Measurements from ENCODE around the gene CTBP2.
"Not testable (repeated sequence)": the region's sequence is repeated elsewhere in the genome, so short reads cannot be mapped to it uniquely, and the experiment has no call there.

The CTBP2 gene

DNA sequence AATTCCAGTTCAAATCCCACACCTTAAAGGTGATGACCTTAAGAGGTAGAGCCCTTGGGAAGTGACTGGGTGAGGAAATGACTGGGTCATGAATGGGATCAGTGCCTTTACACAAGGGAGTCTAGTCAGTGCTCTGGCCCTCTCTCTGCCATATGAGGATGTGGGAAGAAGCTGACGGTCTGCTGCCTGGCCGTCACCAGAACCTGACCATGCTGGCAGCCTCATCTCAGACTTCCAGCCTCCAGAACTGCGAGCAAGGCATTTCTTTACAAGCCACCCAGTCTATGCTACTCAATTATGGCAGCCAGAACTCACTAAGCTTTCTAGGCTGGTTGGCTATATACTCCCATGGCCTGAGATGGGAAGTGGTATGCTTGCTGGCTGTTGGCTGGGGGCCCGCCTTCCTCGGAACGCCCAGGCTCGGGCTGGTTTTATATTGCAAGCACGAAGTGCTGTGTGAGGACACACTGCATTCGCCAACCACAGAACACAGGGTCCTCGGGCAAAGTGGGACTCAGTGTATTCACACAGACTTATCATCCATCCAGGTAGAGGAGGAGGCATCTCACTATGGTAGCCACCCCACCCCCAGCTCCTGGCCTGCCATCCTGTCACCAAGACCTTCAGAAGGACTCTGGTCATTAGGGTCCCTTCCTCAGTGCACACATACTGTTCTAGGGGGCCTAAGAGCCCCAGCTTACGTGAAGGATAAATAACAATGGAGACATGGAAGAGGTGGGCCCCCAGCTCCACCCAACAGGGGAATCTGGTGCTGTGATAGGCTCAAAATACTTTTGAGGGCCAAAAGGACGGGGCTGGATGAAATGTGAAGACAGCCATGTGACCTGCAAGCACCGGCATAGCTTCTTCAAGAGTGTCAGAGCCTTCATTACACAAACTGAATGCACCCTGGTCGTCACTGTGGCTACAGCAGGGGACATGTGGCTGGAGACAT, 169.4 kb downstream of the CTBP2 start:
- no peak for DNase-seq

DNA sequence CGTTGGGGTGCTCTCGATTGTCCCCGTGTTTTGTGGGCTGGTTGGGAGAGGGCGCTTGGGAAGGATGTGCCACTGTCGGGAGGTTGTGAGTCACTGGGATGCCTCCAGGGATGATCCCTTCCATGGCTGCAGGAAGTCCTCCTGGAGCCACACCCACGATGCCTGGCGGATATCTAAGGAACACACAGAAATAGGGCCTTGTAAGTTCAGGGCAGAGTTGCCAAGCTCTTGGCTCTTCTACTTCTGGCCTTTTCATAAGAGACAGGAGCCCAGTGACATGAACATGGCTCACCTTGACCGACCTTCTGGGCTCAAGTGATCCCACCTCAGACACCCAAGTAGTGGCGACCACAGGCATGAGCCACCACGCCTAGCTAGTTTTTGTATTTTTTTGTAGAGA, 170.8 kb downstream of the CTBP2 start:
- DNase-seq = no peak

DNA sequence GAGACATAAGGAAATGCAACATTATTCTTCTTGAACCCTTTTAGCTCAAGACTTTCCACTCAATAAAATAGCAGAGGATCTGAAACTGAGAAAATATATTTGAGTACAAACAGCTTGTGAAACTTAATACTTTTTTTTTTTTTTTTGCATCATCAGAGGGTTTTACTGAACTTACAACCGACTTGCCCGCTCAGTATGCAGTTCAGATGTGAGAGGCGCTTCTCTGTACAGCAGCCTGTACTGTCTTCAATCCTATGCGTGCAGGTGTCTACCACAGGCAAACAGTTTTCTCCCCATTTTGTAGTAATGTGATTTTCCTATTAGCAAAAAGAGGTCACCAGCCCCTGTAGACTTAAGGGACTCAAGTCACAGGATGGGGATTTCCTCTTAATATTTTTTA, 171.6 kb downstream of the CTBP2 start:
- DNase-seq = not testable (repeated sequence)

DNA sequence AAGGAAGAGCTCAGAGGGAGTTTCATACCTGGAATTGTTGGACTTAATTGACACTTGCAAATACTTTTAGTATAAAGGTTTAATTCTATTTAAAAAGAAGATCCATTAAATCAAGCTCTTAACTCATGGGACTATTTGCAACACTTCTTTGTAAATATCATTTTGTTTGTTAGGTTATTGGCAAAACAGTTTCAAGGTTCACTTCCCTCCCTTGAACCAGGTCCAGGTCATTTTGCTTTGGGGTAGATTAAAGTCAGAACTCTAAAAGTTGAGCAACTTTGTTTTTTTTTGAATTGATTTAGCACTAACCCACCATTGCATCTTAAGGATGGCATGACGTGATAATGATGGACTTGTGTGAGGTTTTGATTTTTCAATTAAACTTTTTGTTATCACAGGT, 172.6 kb downstream of the CTBP2 start:
- no peak for DNase-seq

DNA sequence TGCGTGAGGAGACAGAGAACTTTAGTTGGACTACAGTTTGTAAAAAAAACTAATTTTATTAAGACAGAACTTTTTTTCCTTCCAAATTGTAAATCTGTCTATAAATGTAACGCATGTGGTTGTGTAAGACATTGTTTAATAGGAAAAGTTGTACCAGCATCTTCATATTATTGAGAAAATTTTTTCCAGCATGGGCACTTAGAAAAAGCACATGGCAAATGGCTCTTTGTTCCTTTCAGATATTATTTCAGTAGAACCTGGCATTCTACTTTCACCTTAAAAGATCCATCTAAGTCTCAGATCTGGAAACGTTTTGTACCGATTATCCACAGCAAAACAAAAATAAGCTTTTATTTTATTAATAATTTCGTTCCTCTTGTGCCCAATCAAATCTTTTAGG, 175.2 kb downstream of the CTBP2 start:
- no peak for DNase-seq

DNA sequence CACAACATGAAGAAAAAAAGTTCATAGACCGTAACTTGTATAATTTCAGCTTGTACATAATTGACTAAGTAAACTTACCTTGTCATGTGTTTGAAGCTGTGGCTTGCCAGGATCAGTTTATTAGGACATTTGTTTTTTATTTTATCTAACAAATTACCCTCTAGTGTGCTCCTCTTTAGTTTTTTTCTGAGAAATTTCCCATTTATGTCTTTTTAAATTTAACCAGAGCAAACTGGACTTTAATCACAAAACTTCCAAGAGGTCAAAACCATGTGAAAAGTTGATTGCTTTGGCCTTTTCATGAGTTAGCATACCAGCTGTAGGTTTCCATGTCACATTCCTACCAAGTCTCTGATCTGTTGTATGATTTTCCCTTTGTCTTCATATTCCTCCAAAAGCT, 176.0 kb downstream of the CTBP2 start:
- DNase-seq = no peak

DNA sequence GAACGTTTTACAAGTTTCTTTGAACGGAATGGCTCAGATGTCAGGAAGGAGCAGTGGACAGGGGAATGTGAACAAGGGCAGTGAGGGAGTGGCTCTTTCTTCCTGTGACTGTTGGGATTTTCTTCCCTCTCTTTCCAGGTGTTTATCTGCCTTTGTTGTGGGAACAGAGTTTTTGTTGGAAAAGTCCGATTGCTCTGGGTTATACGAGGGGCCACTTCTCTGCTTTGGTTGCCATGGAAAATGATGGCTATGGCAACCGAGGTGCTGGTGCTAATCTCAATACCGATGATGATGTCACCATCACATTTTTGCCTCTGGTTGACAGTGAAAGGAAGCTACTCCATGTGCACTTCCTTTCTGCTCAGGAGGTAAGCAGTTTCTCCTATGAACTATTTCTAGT, 177.0 kb downstream of the CTBP2 start:
- peak; percentile 13 for DNase-seq

DNA sequence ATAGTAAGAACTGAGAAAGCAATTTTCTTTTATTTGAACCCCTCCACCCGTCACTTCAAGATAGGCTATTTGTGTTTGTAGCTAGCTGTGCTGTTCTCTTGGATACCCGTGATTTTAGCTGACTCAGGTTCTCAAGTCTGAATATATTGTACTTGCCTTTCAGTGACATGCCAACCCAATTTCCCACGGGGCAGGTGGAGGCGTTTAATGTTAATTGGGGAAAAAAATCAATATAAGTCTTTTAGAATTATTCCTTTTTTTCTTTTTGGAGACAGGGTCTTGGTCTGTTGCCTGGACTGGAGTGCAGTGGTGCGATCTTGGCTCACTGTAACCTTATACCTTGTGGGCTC, 182.0 kb downstream of the CTBP2 start:
- DNase-seq = no peak

DNA sequence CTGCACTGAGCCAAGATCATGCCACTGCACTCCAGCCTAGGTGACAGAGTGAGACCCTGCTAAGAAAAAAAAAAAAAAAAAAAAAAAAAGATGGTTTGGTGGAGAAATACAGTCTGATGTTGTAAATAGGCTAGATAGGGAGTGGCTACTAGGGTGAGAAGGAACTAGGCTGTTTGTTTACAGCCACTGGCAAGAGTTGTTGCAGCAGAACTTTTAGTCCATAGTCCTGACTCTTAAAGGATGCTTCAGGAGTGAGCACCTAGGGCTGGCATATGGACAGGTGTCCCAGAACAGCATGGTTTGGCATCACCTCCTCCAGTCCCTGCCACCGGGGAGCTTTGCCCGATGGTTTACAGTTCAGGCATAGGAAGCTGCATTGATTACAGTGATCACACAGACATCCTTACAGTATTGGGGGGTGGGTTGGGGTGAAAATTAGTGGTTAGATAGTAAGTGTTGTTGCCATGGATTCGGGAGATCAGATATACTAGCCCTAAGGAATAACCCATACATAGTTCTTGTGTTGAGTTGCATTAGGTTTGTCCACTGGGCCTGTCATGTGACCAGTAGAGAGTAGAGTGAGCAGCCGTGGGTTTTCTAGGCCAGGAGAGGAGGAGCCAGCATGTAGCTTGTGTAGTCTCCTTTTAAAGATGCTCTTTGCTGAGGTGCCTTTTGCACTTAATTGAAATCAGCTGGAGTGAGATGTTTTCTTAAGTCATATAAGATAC, 182.6 kb downstream of the CTBP2 start:
- no peak for DNase-seq

DNA sequence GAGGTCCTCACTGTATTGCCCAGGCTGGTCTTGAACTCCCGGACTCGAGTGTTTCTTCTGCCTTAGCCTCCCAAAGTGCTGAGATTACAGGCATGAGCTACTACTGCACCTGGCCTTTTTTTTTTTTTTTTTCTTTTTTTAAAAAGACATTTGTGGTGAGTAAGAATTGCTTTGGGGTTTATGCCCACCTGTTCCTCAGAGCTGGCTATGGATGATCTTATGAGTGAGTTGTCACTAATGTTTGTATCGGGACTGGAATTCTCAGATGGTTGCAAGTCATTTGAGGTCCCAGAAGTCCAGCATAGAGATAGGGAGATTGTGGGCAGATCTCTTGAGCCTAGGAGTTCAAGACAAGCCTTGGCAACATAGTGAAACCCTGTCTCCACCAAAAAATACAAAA, 183.2 kb downstream of the CTBP2 start:
- no peak for DNase-seq

DNA sequence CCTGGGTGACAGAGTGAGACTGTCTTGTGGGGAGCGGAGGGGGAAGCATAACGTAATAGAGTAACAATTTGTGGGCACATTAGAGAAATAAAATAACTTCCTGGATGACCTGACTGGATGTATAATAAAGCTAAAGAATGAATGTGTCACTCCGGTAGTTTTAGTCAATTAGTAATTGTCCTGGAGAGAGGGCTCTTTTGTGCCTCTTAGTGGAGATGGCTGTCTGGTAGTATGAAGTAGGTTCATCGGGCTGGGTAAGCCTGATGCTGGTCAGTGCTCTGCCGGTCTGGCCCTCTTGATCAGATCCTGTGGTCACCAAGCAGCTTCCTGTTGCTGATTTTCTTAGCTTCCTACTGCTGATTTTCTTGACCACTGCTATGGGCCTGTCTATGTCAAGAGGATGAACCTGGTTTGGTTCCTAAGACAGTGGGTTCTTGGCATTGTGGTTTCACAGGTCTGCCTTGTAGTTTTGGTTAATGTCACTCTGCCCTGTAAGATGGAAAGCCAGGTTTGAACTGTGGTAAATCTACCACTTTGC, 184.3 kb downstream of the CTBP2 start:
- peak; percentile 81 for DNase-seq

DNA sequence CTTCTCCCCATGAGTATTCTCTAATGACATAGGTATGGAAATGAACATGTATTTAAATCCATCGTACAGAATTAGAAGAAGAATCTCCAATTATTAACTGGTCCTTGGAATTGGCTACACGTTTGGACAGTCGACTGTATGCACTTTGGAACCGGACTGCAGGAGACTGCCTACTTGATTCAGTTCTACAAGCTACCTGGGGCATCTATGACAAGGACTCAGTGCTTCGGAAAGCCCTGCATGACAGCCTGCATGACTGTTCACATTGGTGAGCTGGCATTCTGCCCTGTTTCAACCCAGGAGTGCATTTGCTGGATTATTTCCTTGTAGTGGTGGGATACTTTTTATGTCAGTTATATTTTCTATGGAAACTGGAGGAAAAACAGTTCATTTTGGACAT, 186.2 kb downstream of the CTBP2 start:
- no peak for DNase-seq

DNA sequence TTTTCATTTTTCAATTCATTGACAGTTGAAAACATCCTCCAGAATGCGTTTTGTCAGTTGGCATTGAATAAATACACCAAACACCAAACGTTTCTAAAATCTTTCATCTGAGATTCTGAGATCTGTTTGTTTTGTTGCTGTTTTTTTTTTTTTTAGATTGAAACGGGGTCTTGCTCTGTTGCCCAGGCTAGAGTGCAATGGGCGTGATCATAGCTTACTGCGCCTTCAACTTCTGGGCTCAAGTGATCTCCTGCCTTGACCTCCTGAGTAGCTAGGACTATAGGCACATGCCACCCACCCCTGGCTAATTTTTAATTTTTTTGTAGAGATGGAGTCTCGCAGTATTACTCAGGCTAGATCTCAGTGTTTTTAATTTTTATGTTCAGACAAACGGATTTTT, 187.7 kb downstream of the CTBP2 start:
- no peak for DNase-seq

DNA sequence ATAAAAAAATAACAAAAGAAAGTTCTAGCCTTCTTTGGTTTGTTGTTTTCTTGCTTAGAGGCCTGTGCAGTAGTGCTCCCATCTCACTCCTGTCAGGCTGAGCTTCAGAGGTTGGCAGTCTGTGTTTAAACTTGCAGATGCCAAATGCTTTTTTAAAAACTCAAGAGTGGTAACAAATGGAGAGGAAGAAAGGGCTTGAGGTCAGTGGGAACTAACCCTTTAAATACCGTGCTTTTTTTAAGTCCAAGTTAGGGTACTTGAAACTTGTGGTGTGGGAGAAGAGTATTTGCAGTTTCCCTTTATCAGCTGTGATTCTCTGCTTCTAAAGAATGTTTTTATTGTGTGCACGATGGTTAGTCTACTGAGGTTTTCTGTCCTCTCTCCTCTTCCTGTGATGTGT, 189.1 kb downstream of the CTBP2 start:
- DNase-seq = no peak

DNA sequence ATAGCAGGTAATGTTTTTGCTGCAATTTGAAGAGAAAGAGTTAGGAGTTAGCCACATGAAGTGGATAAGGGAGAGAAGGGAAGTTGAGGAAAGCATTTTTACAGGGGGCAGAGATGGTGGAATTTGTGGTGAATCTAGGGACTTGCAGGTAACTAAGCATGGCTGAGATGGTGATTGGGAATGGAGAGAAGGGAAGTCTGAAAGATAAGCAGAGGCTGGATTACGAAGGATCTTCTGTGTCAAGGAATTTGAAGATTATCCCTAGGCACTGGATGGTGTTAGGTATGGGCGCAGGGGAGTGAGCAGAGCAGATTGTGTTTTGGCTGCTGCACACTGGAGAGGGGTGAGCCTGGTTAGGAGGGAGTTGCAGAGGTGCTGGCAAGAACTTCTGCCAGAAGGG, 193.1 kb downstream of the CTBP2 start:
- DNase-seq = no peak

DNA sequence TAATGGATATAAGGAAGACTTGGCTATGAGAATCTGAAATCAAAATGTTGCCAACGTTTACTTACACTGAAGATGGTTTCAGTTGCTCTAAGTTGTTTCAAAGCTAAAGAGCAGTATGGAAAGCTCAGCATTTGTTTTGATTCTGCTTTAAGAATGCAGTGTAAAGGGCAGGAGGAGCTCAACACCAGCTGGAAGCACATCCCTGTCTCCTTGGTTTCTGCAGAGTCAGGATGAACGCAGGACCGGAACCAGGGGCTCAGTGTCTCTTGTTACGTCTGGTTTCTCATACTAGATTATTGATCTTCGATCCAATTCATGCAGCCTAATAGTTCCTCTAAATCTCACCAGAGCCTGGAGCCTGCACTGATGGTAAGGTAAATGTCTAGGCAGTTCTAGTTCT, 194.4 kb downstream of the CTBP2 start:
- DNase-seq = no peak

DNA sequence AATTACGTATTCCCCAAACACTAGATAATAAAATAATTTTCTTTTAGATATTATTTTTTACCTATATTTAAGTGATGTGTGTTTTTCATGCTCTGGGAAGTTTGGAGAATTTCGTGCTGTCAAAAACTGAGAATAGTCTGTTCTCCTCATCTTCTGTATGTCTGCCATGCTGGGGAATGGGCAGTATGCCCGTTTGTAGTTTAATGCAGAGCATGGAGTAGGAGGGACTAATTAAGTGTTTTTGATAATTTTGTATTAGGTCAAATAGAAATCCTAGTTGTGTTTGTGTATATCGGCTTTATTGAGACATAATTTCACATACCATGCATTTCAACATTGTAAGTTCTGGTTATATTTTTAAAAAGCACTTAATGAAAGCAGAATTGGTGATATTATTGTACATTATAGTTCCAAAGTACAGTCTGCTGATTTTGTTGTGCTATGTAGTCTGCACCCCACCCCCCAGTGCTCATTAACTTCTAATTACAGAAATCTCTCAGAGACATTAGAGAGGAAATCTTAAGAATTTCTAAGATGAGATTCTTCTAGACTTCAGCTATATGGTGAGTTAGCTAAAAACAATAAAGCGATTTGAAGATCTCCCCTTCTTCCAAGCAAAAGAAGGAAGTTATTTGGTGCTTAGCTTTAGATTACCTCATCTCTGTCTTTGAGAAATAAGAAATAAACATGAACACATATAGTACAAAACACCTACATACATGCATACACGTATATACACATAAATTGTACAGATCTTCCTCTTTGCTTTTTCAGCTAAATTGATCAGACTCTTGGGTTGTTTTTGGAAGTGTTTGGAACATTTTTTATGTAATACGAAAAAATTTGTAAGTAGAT, 196.3 kb downstream of the CTBP2 start:
- DNase-seq = no peak

DNA sequence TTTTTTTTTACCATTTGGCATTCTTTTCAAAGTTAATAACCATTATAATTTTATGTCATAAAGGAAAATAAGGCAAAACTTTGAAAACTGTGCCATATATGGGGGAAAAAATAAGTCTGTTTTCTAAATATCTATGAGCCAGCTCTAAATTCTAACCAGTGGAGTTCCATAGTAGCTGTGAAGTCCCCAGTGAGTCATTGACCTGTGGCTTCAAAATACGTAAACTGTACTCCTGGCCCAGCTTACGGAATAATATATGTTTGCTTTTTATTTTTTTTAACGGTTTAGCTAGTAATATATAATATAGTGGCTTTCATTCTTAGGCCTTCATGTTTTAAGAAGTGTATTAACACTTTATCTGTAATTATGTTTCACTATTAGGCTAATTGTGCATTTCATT, 197.9 kb downstream of the CTBP2 start:
- no peak for DNase-seq

DNA sequence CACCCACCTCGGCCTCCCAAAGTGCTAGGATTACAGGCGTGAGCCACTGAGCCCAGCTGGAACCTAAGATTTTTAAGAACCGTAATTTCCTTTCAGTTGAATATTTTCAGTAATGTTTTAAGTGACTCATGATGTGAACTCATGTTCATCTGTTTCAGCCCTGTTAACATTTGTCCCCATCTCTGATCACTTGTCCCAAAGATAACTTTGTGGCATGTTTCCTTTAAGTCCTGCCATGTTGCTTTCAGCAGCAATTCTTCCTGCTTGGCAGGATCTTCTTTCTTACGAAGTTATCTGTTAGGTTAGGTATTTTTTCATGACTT, 199.2 kb downstream of the CTBP2 start:
- DNase-seq = no peak

DNA sequence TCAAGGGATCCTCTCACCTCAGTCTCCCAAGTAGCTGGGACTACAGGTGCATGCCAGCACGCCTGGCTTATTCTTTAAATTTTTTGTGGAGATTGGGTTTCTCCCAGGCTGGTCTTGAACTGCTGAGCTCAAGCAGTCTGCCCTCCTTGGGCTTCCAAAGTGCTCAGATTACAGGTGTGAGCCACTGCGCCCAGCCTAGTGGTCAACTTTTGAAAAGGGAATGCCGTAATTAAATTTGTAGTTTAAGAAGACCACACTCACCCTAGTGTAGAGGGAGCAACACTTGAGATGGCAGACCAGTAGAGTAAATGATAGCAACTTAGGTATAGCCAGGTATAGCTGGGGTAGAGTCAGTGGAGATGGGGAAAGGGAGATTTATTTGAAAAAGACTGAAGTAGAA, 200.8 kb downstream of the CTBP2 start:
- no peak for DNase-seq

DNA sequence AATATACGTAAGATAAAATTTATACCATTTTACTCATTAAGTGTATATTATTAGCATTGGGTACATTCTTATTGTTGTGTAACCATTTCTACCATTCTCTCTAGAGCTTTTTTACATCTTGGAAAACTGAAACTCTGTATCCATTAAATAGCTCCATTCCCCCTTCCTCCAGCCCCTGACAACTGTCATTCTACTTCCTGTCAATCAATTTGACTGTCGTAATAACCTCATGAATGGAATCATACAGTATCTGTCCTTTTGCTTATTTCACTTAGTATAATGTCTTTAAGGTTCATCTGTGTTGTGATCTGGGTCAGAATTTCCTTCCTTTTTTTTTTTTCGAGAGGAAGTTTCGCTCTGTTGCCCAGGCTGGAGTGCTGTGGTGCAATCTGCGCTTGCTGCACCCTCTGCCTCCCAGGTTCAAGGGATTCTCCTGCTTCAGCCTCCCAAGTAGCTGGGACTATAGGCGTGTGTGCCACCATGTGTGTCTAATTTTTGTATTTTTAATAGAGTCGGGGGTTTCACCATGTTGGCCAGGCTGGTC, 202.9 kb downstream of the CTBP2 start:
- no peak for DNase-seq

DNA sequence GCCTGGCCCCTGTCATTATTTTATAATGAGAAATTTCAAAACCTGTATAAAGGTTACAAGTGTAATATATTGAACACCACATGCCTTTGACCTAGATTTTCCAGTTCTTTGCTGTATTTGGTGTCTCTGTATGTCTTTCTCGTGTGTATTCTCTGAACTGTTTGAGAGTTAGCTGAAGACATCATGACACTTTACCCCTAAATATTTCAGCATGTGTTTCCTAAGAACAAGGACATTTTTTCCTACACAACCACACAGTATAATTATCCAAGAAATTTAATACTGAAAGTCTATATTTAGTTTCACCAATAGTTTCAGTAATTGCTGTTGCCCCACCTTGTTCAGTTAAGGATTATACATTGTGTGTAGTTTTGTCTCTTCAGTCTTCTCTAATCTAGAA, 203.6 kb downstream of the CTBP2 start:
- no peak for DNase-seq

DNA sequence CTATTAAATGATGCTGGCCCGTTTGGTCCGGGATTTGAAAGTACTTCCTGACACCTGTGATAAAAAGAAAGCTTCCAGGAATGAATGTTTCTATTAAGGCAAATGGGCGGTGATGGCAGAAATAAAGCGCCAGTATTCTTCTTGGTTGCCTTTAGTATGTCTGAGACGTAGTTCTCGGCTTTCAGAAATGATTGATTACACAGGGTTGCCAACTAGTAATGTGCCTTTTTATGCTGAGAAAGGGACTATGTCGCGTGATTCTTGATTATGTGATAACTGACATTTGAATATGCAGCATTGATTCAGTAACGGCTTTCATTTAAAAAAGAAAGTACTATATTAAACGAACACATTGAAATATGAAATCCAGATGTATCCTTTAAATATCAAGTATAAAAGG, 204.5 kb downstream of the CTBP2 start:
- no peak for DNase-seq

Data from activated CD4-positive, alpha-beta T cell treated with anti-CD3 and anti-CD28 coated beads, Interleukin-2, amount 50 U/mL, for 16 hours (primary cell).